ENCODE data around the gene OR5C1.

OR5C1 gene

GRCh38 chr9:122812736-122813135 lies 24.0 kb downstream of the OR5C1 start:
- no peak for DNase-seq (ENCODE audit: low read depth)
- TF ChIP-seq CTCF (conservative IDR thresholded peaks at IDR 0.05; ENCODE audit: low read length) = no peak
- H3K4me3 ChIP-seq (ENCODE audit: low read length) = no peak overlapping the region

GRCh38 chr9:122814545-122814944 lies 25.8 kb downstream of the OR5C1 start:
- no peak for TF ChIP-seq CTCF (conservative IDR thresholded peaks at IDR 0.05; ENCODE audit: low read length)
- no peak for DNase-seq (ENCODE audit: low read depth)

GRCh38 chr9:122815544-122815943 lies 26.8 kb downstream of the OR5C1 start:
- no peak overlapping the region for H3K4me3 ChIP-seq (ENCODE audit: low read length)
- DNase-seq (ENCODE audit: low read depth) = no peak
- no peak for TF ChIP-seq CTCF (conservative IDR thresholded peaks at IDR 0.05; ENCODE audit: low read length)

More at GRCh38 chr9:122814545-122814944, 25.8 kb downstream of the OR5C1 start:
- H3K4me3 ChIP-seq (ENCODE audit: low read length) = no peak overlapping the region

- no peak for TF ChIP-seq CTCF (conservative IDR thresholded peaks at IDR 0.05; ENCODE audit: low read length)
- no peak for DNase-seq (ENCODE audit: low read depth)
- H3K4me3 ChIP-seq (ENCODE audit: low read length) = no peak overlapping the region
Observed at GRCh38 chr9:122816163-122816867, 27.6 kb downstream of the OR5C1 start.

- no peak for TF ChIP-seq CTCF (conservative IDR thresholded peaks at IDR 0.05; ENCODE audit: low read length)
- DNase-seq (ENCODE audit: low read depth) = no peak
- H3K4me3 ChIP-seq (ENCODE audit: low read length) = no peak overlapping the region
Observed at GRCh38 chr9:122819326-122819725, 30.6 kb downstream of the OR5C1 start.

- no peak overlapping the region for H3K4me3 ChIP-seq (ENCODE audit: low read length)
- no peak for TF ChIP-seq CTCF (conservative IDR thresholded peaks at IDR 0.05; ENCODE audit: low read length)
- DNase-seq (ENCODE audit: low read depth) = no peak
Observed at GRCh38 chr9:122819791-122820489, 31.2 kb downstream of the OR5C1 start.

- H3K4me3 ChIP-seq (ENCODE audit: low read length) = no peak overlapping the region
- no peak for TF ChIP-seq CTCF (conservative IDR thresholded peaks at IDR 0.05; ENCODE audit: low read length)
- DNase-seq (ENCODE audit: low read depth) = no peak
Observed at GRCh38 chr9:122820490-122820845, 31.7 kb downstream of the OR5C1 start.

All from AG10803 (cell line).